D721Med (cell line): Measurements from ENCODE around the gene CLDN3.

Experiments used
- DNase-seq: peaks from one replicate; pipeline ENCODE4 v3.0.0; 2011; ENCODE audit warnings: low spot score; ENCODE audit not compliant: insufficient read length
- FAIRE-seq: peaks from 2 replicates; lab custom pipeline; 2011; peaks lifted over from hg19 to GRCh38; lab: Jason Lieb, UNC
- CTCF ChIP-seq: IDR thresholded peaks from 2 replicates; pipeline ENCODE4 v1.5.1; 2012; ENCODE audit warnings: mild to moderate bottlenecking, control low read depth; ENCODE audit not compliant: insufficient read depth; ENCODE audit errors: missing control alignments

The CLDN3 gene

DNA sequence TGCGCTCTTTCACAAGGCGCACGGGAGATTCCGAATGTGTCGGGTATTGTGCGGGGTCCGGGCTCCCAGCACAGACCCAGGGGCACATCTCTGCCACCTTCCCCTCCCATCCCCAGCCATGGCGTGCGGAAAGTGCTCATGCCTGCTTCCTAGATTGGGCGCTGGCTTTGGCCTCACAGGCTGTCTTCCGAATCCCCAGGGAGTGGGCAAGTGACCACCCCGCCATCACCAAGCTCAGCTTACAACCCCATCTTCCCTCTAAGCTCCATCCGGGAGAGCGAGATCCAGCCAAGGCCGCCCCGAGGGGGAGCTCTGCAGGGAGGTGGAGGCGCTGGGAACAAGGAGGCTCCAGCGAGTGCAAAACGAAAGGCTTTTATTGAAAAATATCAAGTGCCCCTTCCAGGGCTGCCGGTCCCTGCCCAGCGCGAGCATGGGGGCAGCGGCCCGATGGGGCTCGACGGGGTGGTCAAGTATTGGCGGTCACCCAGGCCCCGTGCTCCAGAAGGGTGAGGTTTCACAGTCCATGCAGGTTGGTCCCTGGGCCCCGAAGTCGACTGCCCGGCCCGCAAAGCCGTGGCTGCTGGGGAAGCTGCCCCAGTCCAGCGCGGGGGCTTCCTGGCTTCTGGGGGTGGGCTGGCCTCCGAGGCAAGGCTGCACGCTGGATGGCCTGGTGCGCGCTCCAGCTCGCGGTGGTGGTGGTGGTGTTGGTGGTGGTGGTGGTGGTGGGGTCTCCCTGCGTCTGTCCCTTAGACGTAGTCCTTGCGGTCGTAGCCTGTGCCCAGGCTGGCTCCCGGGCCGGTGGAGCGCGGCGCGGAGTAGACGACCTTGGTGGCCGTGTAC is 1.2 kb downstream of the CLDN3 start:
- no peak for TF ChIP-seq CTCF
- no peak for DNase-seq
- no peak for FAIRE-seq

DNA sequence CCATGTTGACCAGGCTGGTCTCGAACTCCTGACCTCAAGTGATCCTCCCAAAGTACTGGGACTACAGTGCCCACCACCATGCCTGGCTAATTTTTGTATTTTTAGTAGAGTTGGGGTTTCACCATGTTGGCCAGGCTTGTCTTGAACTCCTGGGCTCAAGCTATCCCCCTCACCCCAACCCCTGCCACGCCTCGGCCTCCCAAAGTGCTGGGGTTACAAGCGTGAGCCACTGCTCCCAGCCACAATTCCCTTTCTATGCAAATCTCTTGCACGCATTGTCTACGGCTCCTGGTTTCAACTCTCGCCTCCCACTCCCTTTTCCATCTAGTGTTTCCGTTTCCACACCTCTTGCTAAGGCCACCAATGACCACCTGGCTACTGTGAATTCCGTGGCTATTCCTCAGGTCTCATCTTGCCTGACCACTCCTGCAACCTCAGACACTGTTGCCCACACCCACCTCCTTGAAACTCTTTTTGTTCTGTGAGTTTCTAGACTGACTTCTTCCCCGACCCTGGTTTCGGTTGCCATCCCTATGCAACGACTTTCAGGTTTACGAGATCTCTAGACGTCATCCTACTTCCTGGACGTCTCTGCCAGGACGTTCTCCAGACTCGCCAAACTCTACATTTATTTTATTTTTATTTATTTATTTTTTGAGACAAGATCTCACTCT is 3.4 kb downstream of the CLDN3 start:
- DNase-seq (no peak), FAIRE-seq (no peak)
- no peak for TF ChIP-seq CTCF

DNA sequence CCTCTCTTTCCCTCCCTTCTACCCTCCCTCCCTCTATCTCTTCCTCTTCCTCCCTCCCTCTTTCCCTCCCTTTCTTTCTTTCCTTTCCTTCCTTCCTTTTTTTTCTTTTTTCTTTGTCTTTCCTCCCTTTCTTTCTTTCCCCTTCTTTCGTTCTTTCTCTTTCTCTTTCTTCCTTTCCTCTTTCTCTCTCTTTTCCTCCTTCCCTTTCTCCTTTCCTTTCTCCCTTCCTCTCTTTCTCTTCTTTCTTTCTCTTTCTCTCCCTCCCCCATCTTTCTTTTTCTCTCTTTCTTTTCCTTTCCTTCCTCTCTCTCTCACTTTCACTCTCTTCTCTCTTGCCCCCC is 7.4 kb downstream of the CLDN3 start:
- no peak for TF ChIP-seq CTCF
- FAIRE-seq, result no peak
- DNase-seq, result no peak

DNA sequence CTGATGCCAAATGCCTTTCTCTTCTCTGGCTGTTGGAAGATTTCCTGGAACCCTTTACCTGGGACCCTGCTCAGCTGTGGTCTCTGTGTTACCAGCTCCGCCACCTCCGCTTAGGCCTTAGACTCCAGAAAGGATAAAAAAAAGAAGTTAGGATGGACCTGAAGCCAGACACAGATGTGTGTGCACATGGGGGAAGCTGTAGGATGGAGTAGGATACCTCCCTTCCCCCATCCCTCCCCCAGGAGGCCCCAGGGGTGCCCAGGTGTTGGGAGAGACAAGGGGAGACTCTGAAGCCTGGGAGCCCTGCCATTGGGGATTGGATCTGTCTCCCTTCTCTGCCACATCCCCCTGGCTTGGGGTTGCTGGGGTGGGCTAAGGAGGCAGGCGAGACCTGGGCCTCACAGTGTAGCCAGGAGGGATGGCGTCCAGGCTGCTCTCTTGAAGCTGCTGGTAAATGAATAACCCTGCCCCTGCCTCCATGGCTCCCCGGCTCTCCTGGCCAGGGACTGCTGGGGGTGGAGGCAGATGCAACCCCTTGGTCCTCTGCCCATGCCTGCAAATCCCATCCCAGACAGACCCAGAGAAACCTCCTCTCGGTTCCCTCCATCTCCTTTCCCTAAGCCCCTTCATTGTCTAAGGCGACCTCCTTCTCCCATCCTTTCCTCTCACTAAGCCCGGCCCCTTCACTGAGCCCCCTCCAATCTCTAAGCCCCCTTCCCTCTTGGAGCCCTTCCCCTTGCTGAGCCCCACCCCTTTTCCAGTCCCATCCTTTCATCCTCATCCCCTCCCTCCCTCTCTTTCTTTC is 8.0 kb downstream of the CLDN3 start:
- FAIRE-seq, result no peak
- TF ChIP-seq CTCF, result no peak
- DNase-seq, result no peak

DNA sequence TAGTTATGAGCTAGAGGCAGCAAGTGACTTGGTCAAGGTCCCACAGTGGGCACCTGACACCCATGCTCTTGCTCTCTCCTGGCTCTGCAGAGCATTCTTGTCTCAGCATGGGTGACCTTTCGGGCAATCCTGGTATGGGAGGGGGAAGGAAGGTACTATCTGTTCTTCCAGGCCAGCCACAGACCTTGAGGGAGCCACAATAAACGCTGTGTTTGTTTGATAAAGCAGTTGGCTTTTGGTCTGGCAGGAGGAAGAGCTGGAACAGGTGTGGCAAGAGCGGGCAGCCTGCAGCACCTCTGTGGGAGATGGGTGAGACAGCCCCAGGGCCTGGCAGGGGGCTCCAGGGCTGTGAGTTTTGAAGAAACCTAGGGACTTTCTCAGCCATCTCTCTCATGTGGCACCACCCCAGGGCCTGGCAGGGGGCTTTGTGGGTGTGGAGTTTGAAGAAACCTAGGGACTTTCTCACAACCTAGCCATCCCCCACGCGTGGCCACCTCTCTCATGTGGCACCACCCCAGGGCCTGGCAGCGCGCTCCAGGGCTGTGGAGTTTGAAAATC is 11.4 kb downstream of the CLDN3 start:
- no peak for TF ChIP-seq CTCF
- FAIRE-seq (no peak), DNase-seq (no peak)

DNA sequence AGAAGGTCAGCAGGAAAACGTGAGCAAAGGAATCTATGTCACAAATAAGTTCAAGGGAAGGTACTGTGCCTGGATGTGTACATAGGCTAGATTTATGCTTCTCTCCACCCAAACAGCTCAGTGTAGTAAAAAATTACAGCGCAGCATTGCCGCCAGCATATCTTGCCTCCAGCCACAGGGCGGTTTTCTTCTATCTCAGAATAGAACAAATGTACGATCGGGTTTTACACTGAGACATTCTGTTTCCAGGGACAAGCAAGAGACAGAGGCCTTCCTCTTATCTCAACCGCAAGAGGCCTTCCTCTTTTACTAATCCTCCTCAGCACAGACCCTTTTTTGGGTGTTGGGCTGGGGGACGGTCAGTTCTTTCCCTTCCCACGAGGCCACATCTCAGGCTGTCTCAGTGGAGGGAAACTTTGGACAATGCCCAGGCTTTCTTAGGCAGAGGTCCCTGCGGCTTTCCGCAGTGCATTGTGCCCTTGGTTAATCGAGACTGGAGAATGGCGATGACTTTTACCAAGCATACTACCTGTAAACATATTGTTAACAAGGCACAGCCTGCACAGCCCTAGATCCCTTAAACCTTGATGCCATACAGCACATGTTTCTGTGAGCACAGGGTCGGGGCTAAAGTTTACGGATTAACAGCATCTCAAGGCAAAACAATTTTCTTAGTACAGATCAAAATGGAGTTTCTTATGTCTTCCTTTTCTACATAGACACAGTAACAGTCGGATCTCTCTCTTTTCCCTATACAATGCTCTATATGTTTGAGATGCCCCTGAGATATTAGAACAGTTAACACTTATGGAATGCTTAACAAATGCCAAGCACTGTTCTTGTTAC is 19.9 kb downstream of the CLDN3 start:
- FAIRE-seq (no peak), DNase-seq (no peak)
- TF ChIP-seq CTCF, result no peak
